K562 (cell line): ENCODE measurements around the gene CHAMP1. TPM values are rescaled to one million over a fixed set of nuclear protein-coding genes. Genes with fewer than 3 reads are reported as not detected.

Source experiments
- ATAC-seq: fragments of 200-7000 bp; cut with Tn5 transposase; 3 replicates; pipeline ENCODE4 v1.9.1; 2020; ENCODE audit warnings: moderate library complexity
- BruUV-seq: library from RNA; stranded (reverse); fragments of 400-500 nt; replicated peaks from 2 replicates; lab custom pipeline; 2021; lab: Mats Ljungman, UMichigan
- CTCF ChIA-PET: fragments of 300-600 bp; formaldehyde crosslinking; extraction: SDS; loops from one replicate; lab custom pipeline; 2021; ENCODE audit warnings: low intra/inter-chr PET ratio; lab: Yijun Ruan, JAX
- POLR2A ChIA-PET: fragments of 300-600, 350-650 bp; sonication (Branson Sonifier 250); formaldehyde crosslinking; extraction: SDS; loops from one replicate; lab custom pipeline; 2021; ENCODE audit warnings: antibody characterized with exemption, inconsistent platforms; lab: Yijun Ruan, JAX
- DNase-seq, 4 experiments: peaks; one replicate each; pipeline versions ENCODE4 v3.0.0 to v3.0.0-alpha.2; 2011 to 2018; ENCODE audit warnings: low spot score in 3 of 4, mixed read lengths in 3 of 4; ENCODE audit errors: extremely low read depth in 1 of 4
- FAIRE-seq: peaks from 2 replicates; lab custom pipeline; 2011; peaks lifted over from hg19 to GRCh38; lab: Jason Lieb, UNC
- H2AFZ ChIP-seq: 2 replicates; pipeline ENCODE4 v1.6.0; 2011; ENCODE audit warnings: low read depth, low read length, control low read depth, inconsistent platforms
- H3K27ac ChIP-seq: fragments of 200-600 bp; 3 replicates; pipeline ENCODE4 v1.8.0; 2011; ENCODE audit warnings: low read depth, mild to moderate bottlenecking, control low read depth, inconsistent platforms, low read length, moderate library complexity, mixed read lengths; ENCODE audit errors: extremely low read depth
- H3K27me3 ChIP-seq, 2 experiments: fragments of 300-600 bp in 1 of 2; 2 replicates in 1 of 2; 3 replicates in 1 of 2; pipeline versions ENCODE4 v1.6.0 to v1.8.0; 2011; ENCODE audit warnings: inconsistent platforms in 2 of 2, low read length in 2 of 2, mild to moderate bottlenecking in 1 of 2, mixed read lengths in 1 of 2, moderate library complexity in 1 of 2; ENCODE audit not compliant: control insufficient read depth in 2 of 2, insufficient read depth in 2 of 2
- H3K36me3 ChIP-seq: fragments of 300-600 bp; 3 replicates; pipeline ENCODE4 v1.8.0; 2011; ENCODE audit warnings: mild to moderate bottlenecking, low read length, inconsistent platforms; ENCODE audit not compliant: control insufficient read depth, insufficient read depth
- H3K4me1 ChIP-seq, 2 experiments: fragments of 200-600 bp in 1 of 2; replicated peaks in 1 of 2; 2 replicates in 1 of 2; 3 replicates in 1 of 2; pipeline versions ENCODE4 v1.5.1 to v1.8.0; 2011; ENCODE audit warnings: inconsistent platforms in 2 of 2, low read length in 2 of 2, mild to moderate bottlenecking in 1 of 2, mixed read lengths in 1 of 2, moderate library complexity in 1 of 2; ENCODE audit not compliant: control insufficient read depth in 2 of 2, insufficient read depth in 2 of 2
- H3K4me2 ChIP-seq: 2 replicates; pipeline ENCODE4 v1.6.1; 2011; ENCODE audit warnings: low read length, control low read depth, inconsistent platforms, mixed read lengths; ENCODE audit not compliant: insufficient read depth
- H3K4me3 ChIP-seq: fragments of 200-600 bp; sonication (generic), shearing (Covaris generic); 2 replicates; pipeline ENCODE4 v1.5.1; 2016; ENCODE audit warnings: control low read depth, inconsistent platforms
- H3K79me2 ChIP-seq: fragments of 200-600 bp; 3 replicates; pipeline ENCODE4 v1.8.0; 2011; ENCODE audit warnings: low read length, inconsistent platforms; ENCODE audit not compliant: control insufficient read depth, insufficient read depth
- H3K9ac ChIP-seq, 2 experiments: 2 replicates each; pipeline versions ENCODE4 v1.6.0 to v1.6.1; 2011; ENCODE audit warnings: low read depth in 2 of 2, low read length in 2 of 2, control low read depth in 1 of 2, inconsistent platforms in 1 of 2, mild to moderate bottlenecking in 1 of 2, mixed read lengths in 1 of 2; ENCODE audit not compliant: insufficient read depth in 1 of 2
- H3K9me1 ChIP-seq: one replicate; pipeline ENCODE4 v1.6.0; 2011; ENCODE audit warnings: inconsistent platforms, mild to moderate bottlenecking, low read length, moderate library complexity; ENCODE audit not compliant: control insufficient read depth, insufficient read depth
- H3K9me3 ChIP-seq: replicated peaks from 2 replicates; pipeline ENCODE4 v1.5.1; 2011; ENCODE audit warnings: low read depth, low read length, inconsistent platforms; ENCODE audit not compliant: control insufficient read depth, insufficient read depth
- H4K20me1 ChIP-seq: replicated peaks from 2 replicates; pipeline ENCODE4 v1.6.1; 2011; ENCODE audit warnings: low read length, inconsistent platforms, mixed read lengths; ENCODE audit not compliant: control insufficient read depth, insufficient read depth
- BMI1 ChIP-seq: fragments of 150-350 bp; IDR thresholded peaks from 2 replicates; pipeline ENCODE4 v1.6.1; 2014; ENCODE audit warnings: low read length
- EHMT2 ChIP-seq: fragments of 450-650 bp; IDR thresholded peaks from 2 replicates; pipeline ENCODE4 v1.6.1; 2018; ENCODE audit warnings: antibody characterized with exemption
- MYBL2 ChIP-seq, 2 experiments: fragments of 450-650 bp in 1 of 2; sonication (generic) in 1 of 2; formaldehyde crosslinking in 1 of 2; IDR thresholded peaks; 2 replicates each; pipeline versions ENCODE4 v1.6.1 to v1.8.1; 2017 to 2022; ENCODE audit warnings: borderline replicate concordance in 1 of 2, inconsistent platforms in 1 of 2, low read depth in 1 of 2, mild to moderate bottlenecking in 1 of 2, missing genetic modification reagents in 1 of 2, moderate library complexity in 1 of 2
- PTTG1 ChIP-seq: fragments of 450-650 bp; IDR thresholded peaks from 2 replicates; pipeline ENCODE4 v1.6.1; 2016; ENCODE audit warnings: low read depth, mild to moderate bottlenecking, missing genetic modification characterization, missing compliant biosample characterization
- UBTF ChIP-seq, 2 experiments: IDR thresholded peaks; 2 replicates each; pipeline ENCODE4 v1.6.1; 2012; ENCODE audit warnings: improper control_type of control experiment in 2 of 2, low read depth in 2 of 2, low read length in 2 of 2, borderline replicate concordance in 1 of 2
- ZBTB17 ChIP-seq: fragments of 450-650 bp; formaldehyde crosslinking; IDR thresholded peaks from 2 replicates; pipeline ENCODE4 v1.4.0; 2020; ENCODE audit warnings: mild to moderate bottlenecking
- ZFP30 ChIP-seq: fragments of 250-450 bp; sonication (Bioruptor Pico); IDR thresholded peaks from 2 replicates; pipeline ENCODE4 v1.8.0; 2022; ENCODE audit warnings: moderate library complexity, mild to moderate bottlenecking, inconsistent platforms, borderline replicate concordance
- WGBS: fragments of 100-300 bp; shearing (Covaris generic); methylation state at CpG from one replicate; pipeline ENCODE4 v1.1.6; 2016; ENCODE audit warnings: low coverage, mixed read lengths; ENCODE audit not compliant: insufficient coverage; ENCODE audit errors: missing lambda C conversion rate; 5-methylcytosine and 5-hydroxymethylcytosine counted together
- in situ Hi-C: fragments of 300-500 bp; cut with MboI; formaldehyde crosslinking; loops from 4 replicates; pipeline ENCODE4 v1.15.0; 2018; ENCODE audit warnings: inconsistent platforms, mixed read lengths
- intact Hi-C: fragments of 100-400 bp; cut with micrococcal nuclease; formaldehyde crosslinking; loops from 2 replicates; pipeline ENCODE4 v1.14.2; 2022
- polyA plus RNA-seq, 8 experiments: library from polyadenylated mRNA; depleted of rRNA in 4 of 8; stranded (reverse) in 5 of 8; unstranded in 3 of 8; fragments of >200 nt; fragmentation: Nextera tagmentation in 2 of 8; fragmentation: Illumina TruSeq in 1 of 8; extraction: Ambion mirVana in 2 of 8; extraction: Trizol in 1 of 8; gene quantifications; 2 replicates each; pipeline versions ENCODE4 v1.2.1 to v1.2.3, GENCODE V29; 2011 to 2014; ENCODE audit warnings: inconsistent platforms in 1 of 8, missing spikeins in 1 of 8
- total RNA-seq, 7 experiments: library from RNA; depleted of rRNA in 6 of 7; stranded (reverse); fragments of >200 nt in 6 of 7; fragmentation: Illumina TruSeq in 2 of 7; extraction: Trizol in 2 of 7; gene quantifications; 2 replicates each; pipeline versions ENCODE4 v1.2.1 to v1.2.3, GENCODE V29; 2011 to 2021; ENCODE audit warnings: low replicate concordance in 1 of 7

CHAMP1 gene
- total and polyA plus RNA-seq, 9 of the 15 experiments (the other 6 are each of a cell fraction or from before 2014, with no cell fraction given) = 0.70 to 40.6 (median 15.3) TPM

GRCh38 chr13:114268344-114269280, 45.7 kb upstream of the CHAMP1 start:
- no peaks in the 10 kb centered on the region for H3K27me3 ChIP-seq
- H3K4me1 ChIP-seq = no peaks in the 10 kb centered on the region
- H3K9me3 ChIP-seq = peaks cover 2% of the 10 kb centered on the region; the same call in 1 of the 2 replicates
- ChIA-PET POLR2A (interaction anchor here (1.3 kb wide), 1 partner anchor 11 kb away, joined by 3 read pairs; no protein-coding TSS in a partner anchor), CTCF (no interaction called here)
- TF ChIP-seq MYBL2 (IDR thresholded peaks at IDR 0.05; ENCODE audit: low read depth) = no peak
- TF ChIP-seq MYBL2 (CRISPR knock-in tag; IDR thresholded peaks at IDR 0.05; ENCODE audit: borderline replicate concordance) = no peak
- no peak for TF ChIP-seq PTTG1
- no peak for TF ChIP-seq ZBTB17
- no peak for TF ChIP-seq BMI1
- no peak for TF ChIP-seq ZFP30 (CRISPR knock-in tag)
- TF ChIP-seq UBTF (IDR thresholded peaks at IDR 0.05; ENCODE audit: borderline replicate concordance in 1 of 2, low read depth in 2 of 2, low read length in 2 of 2) = no peak
- no peak for TF ChIP-seq EHMT2
- ATAC-seq (no peak; the same call in 2 of the 3 replicates), FAIRE-seq (no peak), DNase-seq (no peak)
- H3K9ac ChIP-seq = no peak overlapping the region
- H4K20me1 ChIP-seq = no peaks in the 10 kb centered on the region; the same call in 1 of the 2 replicates
- H3K4me3 ChIP-seq = no peak overlapping the region
- no peak overlapping the region for H2AFZ ChIP-seq
- H3K36me3 ChIP-seq = peaks cover 81% of the 10 kb centered on the region
- 89% methylated on average over 6 of the region's 6 CpGs for WGBS
- no peak overlapping the region for H3K4me2 ChIP-seq
- no TSS peak for BruUV-seq
- no peak overlapping the region for H3K27ac ChIP-seq
- no peaks in the 10 kb centered on the region for H3K79me2 ChIP-seq
- no peaks in the 10 kb centered on the region for H3K9me1 ChIP-seq
- in situ Hi-C loops (no loop called here), intact Hi-C loops (loop anchor here (1.0 kb wide), 1 partner anchor 36 kb away; no protein-coding TSS in a partner anchor)
